Fibroblast of skin of right biceps (primary cell): Measurements from ENCODE around the gene PCLO.

ENCODE experiments used
- DNase-seq: peaks from one replicate; pipeline ENCODE4 v3.0.0-alpha.2; 2013

PCLO gene

DNA sequence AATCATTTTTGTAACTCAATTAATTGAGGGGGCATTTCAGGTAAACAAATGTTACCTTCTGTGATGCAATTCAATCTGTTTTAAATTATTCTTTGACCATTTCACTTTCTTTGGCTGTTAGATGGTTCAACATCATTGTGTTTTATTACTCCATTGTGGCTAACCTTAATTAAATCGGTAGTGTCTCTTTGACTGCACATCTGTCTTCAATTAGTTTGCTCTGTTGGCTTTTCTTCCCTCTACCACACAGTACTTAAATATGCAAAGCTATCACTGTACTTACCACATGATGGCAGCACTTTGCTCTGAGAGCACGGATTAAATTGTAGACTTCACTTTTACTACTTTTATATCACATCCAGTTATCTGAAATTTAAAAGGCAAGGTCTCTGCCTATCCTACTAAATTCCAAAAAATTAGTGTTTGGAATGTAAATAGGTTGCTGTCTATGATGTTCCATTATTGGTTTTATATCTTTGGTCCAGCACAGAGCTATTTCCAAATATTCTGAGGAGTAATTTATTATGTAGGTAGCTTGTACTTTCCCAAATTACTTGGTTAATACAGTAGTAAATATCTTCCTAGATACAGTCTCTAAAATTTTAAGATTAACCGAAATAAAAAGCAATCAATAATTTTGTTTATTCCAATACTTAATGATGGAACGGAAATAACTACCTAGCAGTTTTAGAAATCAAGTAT lies 352.0 kb downstream of the PCLO start:
- DNase-seq = peak; percentile 89

DNA sequence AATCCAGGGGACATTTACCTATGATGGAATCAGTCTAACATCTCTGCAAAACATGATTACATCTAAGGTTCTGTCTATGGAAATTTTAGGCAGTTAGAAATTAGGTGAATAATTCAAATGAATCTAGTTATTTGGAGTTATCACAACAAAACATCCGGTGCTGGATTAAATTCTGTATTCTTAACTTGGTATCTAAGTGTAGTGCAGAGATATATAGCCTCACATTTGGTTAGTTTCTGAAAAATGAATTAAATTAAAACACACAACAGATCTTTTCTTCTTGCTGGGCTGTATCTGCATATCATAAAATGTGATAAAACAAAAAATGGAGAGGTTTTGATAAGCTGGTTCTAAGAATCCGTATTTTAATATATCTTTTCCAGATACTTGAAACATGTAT lies 354.1 kb downstream of the PCLO start:
- no peak for DNase-seq

DNA sequence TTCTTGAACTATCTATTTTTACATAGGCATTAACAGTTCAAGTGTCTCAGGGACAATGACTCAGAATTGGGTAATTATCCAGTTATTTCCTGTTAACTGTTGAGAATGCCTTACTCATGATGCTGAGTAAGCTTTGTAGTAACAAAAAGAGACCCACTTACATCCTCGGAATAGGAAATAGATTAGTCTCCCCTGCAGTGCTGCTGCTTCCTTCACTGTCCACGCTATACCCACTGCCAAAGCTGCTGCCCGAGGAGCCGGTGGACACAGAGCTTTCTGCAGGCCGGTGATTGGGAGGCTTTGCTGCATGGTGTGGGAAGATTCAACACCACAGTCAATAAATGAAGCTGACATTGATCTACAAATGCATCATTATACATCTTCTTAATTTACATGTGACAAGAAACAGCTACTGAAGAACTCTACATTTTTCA lies 357.1 kb downstream of the PCLO start:
- DNase-seq = peak; percentile 94

DNA sequence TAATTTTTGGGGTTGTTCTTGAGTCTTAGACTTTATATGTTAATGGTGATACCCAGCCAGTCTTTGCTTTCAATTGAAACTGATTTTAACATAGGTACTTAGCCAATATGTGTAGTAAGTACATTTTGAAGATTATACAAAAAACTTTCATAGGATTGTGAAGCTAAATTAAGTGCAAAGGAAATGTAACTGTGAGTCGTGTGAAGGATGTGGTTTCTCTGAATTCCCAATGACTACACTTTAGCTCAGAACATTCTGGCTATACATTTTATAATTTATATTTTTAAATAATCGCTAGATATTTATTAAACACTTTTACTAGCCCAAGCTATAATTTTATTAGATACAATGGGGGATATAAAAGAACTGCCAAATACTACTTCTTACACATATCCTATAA lies 359.3 kb downstream of the PCLO start:
- peak; percentile 35 for DNase-seq

DNA sequence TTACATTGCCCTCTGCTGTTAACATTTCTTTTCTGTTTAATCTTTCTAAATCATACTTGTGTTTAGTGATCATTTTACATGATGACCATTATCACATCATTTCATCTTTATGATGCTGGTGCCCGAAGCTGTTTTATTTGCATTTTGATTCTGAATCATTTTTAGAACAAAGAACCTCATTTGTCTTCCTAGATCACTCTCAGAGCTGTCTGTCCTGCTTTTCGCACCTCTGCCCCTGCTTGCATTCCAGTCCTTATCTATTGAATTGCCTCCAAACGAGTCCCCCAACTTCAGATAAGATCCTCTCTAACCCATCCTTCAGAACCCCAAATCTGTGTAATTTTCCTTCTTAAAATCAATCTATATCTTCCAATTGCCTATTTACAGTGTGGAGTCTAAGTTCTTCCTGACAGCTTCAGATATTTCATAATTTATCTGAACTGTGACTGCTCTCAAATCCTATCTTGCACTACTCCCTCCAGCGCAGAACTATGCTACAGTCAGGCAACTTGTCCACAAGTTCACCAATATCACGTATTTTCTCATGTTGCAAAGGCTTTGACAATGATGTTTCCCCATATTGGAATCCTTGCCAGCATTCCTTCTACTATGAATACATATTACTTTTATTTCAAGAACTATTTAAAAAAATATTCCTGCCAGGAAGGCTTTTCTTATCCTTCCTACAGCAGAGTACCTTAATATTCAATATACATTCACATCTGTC lies 372.6 kb downstream of the PCLO start:
- DNase-seq = peak; percentile 71

DNA sequence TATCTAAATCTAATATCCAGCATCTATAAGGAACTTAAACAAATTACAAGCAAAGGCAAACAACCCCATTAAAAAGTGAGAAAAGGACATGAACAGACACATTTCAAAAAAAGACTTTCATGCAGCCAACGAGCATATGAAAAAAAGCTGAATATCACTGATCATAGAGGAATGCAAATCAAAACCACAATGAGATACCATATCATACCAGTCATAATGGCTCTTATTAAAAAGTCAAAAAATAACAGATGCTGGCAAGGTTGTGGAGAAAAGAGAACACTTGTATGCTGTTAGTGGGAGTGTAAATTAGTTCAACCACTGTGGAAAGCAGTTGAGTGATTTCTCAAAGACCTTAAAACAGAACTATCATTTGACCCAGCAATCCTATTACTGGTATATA lies 384.7 kb downstream of the PCLO start:
- peak; percentile 64 for DNase-seq

DNA sequence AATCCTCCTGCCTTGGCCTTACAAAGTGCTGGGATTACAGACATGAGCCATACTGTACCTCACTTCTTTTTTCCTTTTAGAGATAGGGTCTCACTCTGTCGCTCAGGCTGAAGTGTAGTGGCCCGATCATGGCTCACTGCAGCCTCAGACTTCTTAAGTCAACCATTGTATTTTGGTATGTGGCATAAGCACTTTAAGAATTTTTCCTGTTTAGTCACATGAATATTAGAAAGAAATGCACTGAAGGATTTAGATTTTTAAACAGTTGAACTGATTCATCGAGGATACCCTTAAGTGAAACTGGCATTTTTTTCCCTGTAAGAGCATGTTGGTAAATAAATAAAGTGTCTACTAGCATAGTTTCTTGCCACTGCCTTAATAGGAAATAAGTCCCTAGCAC lies 399.8 kb downstream of the PCLO start:
- no peak for DNase-seq

DNA sequence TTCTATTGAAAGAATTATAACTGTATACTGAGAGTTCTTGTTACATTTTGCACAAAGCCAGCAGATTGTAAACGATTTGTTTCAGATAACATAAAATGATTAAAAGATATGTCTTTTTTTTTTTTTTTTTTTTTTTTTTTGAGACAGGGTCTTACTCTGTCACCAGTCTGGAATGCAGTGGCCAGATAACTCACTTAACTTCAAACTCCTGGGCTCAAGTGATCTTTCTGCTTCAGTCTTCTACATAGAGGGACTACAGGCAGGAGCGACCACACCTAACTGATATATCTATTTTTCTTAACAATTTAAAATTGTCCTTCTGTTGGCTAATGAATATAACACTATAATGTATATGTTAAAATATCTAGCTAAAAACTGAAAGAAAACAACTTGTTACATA lies 401.9 kb downstream of the PCLO start:
- peak; percentile 12 for DNase-seq

DNA sequence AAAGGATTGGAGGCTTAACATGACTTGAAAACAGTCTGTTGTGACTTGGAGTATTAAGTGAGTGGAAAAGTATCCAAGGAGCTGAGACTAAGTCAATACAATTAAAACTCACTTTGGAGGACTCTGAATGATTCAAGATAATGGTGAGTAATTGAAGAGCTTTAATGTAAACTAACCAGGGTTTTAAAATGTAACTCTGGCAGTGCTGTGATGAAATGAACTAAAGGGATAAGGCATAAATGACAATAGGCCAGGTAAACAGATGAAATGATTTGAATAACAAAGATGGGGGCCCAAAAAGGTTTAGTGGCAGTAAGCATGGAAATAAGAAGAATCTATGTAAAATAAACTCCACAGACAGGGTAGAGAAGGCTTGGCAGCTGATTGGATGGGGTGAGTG lies 402.6 kb downstream of the PCLO start:
- DNase-seq = peak; percentile 3

DNA sequence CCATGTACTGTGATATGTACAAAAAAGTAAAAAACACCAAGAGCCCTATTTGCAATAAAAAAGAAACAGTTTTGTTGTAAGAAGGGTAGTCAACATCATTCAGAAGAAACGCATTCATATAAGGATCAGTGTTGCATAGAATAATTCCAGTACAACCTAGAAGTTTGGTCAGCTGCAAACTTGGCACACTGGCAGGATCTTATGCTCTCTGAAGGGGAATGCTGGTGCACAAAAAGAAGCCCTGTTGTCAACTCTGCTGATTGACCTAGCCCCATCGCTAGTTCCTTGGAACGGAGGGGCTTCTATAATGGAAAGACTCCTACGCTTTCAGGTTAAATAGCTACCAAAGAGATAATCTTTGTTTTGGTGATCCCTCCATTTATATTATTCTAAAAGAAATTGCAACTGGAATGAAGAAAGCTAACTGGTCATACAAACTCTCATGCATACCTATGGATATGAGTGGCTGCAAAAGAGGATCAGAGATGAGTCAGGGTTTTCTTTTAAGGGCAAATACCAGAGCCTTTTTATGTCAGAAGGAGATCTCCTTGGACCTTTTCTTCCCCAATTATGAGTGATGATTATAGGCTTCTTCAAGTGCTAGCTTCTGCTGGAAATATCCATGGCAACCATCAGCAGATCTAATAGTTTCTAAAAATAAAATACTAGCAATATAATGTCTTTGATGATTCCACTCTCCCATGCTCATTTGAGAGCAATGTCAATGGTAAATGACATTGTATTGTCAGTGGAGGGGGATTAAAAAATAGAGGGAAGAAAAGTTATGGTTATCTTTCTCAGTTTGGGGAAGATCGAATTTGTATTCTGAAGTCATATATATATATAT lies 406.8 kb downstream of the PCLO start:
- DNase-seq = peak; percentile 84

DNA sequence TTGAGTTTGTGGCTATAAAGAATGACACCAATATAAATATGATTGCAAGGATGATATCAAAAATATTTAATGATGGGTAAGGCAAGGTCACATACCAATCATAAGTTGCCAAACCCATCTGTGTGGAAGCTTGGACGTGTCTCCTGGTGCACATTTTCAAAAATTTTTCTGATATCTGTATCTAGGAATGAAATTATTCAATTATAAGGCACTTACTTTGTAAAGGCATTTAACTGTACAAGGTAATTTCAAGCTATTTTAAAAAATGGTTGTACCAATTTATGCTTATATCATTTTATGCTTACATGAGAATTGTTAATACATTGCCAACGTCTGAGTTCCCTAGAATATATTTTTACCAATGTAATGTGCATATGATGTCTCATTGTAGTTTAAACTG lies 412.7 kb downstream of the PCLO start:
- no peak for DNase-seq

DNA sequence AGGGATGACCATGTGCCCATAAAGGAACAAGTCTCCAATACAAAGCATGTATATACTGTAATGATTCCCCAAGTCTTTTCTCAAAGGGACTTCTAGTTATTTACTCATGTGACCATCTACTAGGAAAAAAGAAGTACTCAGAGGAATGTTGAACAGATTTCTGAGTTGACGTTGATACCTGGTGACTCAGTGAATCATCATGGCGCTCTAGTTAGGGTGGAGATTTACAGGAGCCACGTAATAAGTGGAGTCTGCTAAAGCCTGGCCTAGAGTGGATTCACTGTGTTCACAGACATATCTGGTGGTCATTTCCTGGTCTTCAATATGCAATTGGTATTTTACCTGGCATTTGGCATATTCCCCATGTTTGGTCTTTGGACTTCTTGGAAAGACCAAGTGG lies 416.9 kb downstream of the PCLO start:
- DNase-seq = no peak

DNA sequence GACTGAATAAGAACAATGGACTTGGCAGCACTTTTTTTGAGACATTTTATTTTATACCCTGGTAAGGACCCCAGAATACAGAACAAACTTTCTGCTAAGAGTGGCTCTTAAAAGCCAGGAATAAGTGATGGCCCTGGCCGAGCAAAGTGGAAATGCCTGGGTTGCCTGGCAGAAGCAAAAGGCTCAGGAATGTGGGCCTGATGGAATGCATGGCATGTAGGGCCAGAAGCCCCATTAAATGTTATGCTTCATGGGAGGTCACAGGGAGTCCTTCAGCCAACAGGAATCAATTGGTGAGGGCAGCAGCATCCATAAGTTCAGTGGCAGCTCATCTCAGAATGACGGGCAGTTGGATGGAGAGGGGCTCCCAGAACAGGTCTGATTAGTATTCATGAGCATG lies 417.6 kb downstream of the PCLO start:
- peak; percentile 43 for DNase-seq

DNA sequence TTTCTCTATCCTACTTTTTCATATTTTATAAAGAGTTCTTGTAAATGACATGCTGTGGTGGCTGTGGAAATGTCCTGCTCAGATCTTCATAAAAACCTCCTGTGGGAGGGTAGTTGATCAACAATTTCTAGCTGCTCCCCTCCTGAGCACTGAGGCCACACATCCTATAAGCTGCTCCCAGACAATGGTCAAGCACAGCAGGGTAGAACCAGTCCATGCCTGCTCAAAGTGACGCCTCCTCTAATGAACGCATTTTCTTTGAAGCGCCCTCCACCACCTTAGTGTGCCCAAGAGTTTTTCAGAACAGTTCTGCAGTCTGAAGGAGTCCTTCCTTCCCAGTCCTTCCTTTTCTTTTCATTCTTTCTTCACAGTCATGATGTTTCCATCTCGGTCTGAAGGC lies 420.5 kb downstream of the PCLO start:
- no peak for DNase-seq

DNA sequence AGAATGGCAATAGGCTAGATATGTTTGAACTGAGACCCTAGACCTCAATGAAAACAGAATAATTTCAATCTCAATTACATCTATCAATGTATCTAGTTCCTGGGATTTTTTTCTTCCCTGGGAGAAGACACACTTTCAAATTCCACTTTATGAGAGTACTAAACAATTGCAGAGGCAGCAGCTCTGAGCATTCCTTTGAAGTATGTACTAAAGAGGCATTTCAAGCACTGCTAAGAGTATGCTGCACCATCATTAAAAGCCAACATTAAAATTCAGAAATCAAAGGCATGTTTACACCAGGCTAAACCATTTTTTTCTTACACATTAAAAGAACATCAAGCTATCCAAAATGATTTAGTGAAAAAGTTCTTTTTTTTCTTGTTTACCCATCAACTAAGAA lies 421.2 kb downstream of the PCLO start:
- DNase-seq = no peak

DNA sequence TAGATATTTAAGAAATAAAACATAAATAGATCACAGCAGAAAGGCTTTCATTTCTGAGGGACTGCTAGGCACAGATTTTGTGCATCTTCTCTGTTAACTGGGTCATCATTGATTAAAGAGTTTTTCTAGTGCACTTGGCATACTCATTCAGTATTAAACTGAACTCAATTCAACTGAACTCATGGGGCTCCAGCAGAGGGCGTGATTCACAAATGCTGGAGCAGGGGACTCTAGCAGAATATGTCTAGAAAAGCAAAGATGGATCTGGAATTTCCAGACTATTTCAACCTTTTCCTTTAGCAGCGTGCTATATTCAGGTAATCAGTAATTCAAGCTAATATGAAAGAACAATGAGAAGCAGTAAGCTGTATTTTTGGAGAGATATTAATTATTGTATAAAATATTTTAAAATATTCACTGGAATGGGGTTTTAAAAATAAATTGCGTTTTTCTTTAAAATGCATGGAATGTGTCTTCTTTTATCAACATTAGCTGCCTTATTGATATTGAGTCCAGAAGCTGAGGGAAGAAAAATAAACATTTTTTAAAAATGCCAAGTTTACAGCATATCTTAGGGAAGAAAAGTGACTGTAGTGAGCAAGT lies 422.3 kb downstream of the PCLO start:
- DNase-seq = peak; percentile 60

DNA sequence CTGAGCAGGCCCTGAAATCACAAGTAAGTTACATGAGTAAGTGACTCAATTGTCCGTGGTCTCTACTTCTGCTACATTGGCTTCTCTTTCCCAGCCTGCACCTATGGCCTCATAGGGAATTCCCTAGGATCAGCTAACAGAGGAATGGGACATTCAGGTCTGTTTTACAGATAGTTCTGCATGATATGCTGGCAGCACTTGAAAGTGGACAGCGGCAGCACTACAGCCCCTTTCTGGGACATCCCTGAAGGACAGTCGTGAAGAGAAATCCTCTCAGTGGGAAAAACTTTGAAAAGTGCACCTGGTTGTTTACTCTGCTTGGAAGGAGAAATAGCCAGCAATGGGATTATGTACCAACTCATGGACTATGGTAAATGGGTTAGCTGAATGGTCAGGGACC lies 426.1 kb downstream of the PCLO start:
- DNase-seq = no peak

DNA sequence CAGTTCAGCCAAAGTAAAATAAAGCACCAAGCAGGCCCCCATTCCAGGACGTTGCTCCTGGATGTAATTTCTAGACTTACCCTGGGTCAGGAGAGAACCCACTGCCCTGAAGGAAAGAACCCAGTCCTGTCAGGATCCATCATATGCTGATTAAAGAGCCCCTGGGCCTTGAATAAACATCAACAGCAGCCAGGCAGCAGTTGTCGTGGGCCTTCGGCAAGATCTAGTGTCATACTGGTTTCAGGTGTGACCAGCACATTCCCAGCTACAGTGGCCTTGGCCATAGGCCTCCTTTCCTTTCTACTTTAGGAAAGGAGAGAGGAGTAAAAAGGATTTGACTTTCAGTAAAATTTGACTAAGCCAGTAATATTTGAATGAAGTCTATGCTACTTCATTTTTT lies 430.0 kb downstream of the PCLO start:
- no peak for DNase-seq

DNA sequence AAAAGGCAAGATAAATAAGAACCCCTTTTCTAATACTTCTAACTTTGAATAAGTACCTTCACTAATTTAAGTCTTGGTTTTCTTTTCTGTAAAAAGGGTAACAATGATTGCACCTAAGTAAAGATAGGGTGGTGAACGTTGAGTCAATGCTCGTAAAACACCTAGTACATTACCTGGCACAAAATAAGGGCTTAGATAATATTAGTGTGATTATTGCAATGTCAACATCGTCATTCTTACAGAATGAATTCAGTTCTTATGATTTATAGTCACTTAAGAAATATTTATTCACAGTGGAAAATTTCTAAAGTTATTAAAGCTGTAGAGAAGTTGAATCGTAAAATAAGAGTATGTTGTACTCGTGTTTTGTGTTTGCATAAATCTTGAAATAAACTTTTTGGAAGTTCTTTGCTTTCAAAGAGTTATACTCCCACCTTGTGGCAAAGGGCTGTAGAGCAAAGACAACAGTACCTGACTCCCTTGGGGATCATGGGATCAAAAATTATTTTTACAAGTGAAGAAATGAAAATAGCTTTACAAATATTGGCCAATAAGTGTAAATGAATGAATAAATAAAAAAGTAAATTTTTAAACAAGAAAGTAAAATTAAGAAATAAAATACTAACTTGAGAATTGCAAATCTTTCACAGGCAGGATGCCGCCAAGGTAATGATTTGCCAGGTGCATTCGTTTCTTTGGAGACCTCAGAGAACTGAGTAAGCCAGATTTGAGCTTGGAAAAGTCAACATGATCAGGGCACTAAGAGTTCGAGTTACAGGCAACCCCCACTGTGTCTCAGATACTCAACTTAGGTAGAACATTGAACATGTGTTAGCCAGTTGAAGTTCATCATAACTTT lies 433.3 kb downstream of the PCLO start:
- peak; percentile 43 for DNase-seq

DNA sequence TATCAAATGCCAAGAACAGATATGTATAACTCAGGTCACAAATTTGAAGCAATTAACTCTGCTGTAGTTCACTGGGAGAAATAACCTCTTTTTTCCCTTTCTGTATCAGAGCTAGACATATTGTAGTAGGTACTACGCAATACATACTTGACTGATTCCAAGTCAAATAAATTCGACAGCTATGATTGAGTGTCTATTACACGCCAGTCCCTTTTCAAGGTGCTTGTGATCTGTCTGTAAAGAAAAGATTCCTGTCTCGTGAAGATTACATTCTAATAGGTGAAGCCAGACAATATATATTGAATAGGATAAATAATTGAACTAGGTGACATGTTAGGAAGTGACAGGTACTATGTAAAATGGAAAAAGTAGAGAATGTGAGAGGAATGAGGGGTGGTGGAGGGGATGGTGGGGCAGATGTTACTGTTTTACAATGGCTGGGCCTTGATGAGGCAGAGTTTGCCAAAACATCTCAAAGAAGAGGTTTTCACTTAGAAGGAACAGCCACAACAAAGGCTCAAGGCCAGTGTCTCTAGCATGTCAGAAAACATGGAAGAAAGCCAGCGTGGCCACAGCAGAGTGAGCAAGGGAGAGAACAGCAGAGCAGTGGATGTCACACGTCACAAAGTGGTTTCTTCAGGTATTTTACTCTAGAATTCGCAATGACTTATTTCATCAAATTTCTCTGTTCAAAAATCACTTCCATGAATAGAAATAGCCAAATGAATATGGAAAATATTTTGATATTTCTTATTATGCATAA lies 436.5 kb downstream of the PCLO start:
- DNase-seq = peak; percentile 33

DNA sequence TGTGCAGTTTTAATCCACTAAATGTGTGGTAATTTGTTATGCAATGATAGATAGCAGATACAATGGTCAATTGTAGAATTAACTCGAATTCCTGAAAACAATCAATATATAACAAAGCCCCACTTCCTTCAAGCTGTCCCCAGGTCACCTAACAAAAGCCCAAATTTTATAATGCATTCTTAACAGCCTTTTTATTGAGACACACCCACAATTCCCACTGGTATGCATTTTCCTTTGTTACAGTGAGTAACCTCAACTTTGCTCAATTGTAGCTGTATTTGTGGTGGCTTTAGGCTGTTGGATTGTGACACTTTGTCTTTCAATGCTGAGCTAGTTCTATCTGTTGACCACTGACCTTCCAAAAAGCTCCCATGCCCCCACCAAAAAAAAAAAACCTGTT lies 439.3 kb downstream of the PCLO start:
- DNase-seq = no peak

DNA sequence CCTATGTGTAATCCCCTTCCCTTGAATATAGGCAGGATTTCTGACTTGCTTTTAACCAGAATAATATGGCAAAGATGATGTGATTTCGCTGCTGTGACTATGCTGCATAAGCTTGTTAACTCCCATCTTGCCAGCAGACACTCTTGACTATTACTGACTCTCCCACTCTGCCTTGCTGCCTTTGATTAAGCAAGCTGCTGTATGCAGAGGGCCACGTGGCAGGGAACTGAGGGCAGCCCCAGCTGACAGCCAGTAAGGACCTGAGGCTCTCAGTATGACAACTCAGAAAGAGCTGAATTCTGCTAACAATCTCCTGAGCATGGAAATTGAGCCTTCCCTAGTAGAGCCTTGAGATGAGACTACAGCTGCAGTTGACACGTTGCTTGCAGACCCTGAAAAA lies 439.7 kb downstream of the PCLO start:
- DNase-seq = peak; percentile 15
